HepG2 (cell line): ENCODE results near the gene SAMD10. TPM values are rescaled to one million over a fixed set of nuclear protein-coding genes. Genes with fewer than 3 reads are reported as not detected.

ENCODE experiments used
- ARNTL ChIP-seq: sonication (generic); formaldehyde crosslinking; IDR thresholded peaks from 2 replicates; pipeline ENCODE4 v1.4.0; 2020; ENCODE audit warnings: mild to moderate bottlenecking, missing genetic modification reagents
- ATAD3A ChIP-seq: sonication (generic); formaldehyde crosslinking; IDR thresholded peaks from 2 replicates; pipeline ENCODE4 v1.4.0; 2020; ENCODE audit warnings: missing genetic modification reagents
- ELK4 ChIP-seq: sonication (generic); formaldehyde crosslinking; IDR thresholded peaks from 2 replicates; pipeline ENCODE4 v1.9.0; 2021; ENCODE audit warnings: missing genetic modification reagents, borderline replicate concordance
- MAF1 ChIP-seq: sonication (generic); formaldehyde crosslinking; IDR thresholded peaks from 2 replicates; pipeline ENCODE4 v1.5.0; 2020; ENCODE audit warnings: missing genetic modification reagents, borderline replicate concordance
- PAF1 ChIP-seq: IDR thresholded peaks from 2 replicates; pipeline ENCODE4 v1.6.1; 2016; ENCODE audit warnings: missing genetic modification reagents, missing compliant biosample characterization
- PRDM4 ChIP-seq: sonication (generic); formaldehyde crosslinking; IDR thresholded peaks from 2 replicates; pipeline ENCODE4 v1.9.0; 2021; ENCODE audit warnings: missing genetic modification reagents, borderline replicate concordance
- SMAD9 ChIP-seq: sonication (generic); formaldehyde crosslinking; IDR thresholded peaks from 2 replicates; pipeline ENCODE4 v1.5.1; 2020; ENCODE audit warnings: mild to moderate bottlenecking, missing genetic modification reagents
- ZNF10 ChIP-seq: sonication (generic); formaldehyde crosslinking; IDR thresholded peaks from 2 replicates; pipeline ENCODE4 v1.4.0; 2020; ENCODE audit warnings: mild to moderate bottlenecking, low read depth, missing genetic modification reagents, borderline replicate concordance
- ZNF678 ChIP-seq: sonication (generic); formaldehyde crosslinking; IDR thresholded peaks from 2 replicates; pipeline ENCODE4 v1.4.0; 2020; ENCODE audit warnings: mild to moderate bottlenecking, missing genetic modification reagents
- polyA plus RNA-seq, 8 experiments: library from polyadenylated mRNA; depleted of rRNA in 3 of 8; stranded (reverse) in 7 of 8; unstranded in 1 of 8; fragments of >200 nt; fragmentation: Illumina TruSeq in 4 of 8; extraction: Trizol in 4 of 8; gene quantifications; 2 replicates each; pipeline versions ENCODE4 v1.2.1 to v1.2.3, GENCODE V29; 2011 to 2016; ENCODE audit warnings: low read depth in 4 of 8, missing spikeins in 1 of 8, mixed read lengths in 1 of 8; ENCODE audit not compliant: insufficient read depth in 1 of 8
- total RNA-seq, 5 experiments: library from RNA; depleted of rRNA; stranded (reverse); fragments of >200 nt; fragmentation: Illumina TruSeq; extraction: Trizol; gene quantifications; 2 replicates each; pipeline ENCODE4 v1.2.3, GENCODE V29; 2016; ENCODE audit warnings: low read depth in 1 of 5
- TF ChIP-seq, protein P1 (sequence below), 2 experiments: sonication (generic) in 1 of 2; formaldehyde crosslinking in 1 of 2; IDR thresholded peaks; 2 replicates each; pipeline versions ENCODE4 v1.4.0 to v1.6.1; 2018 to 2020; ENCODE audit warnings: missing genetic modification reagents in 2 of 2, borderline replicate concordance in 1 of 2, low read depth in 1 of 2, mild to moderate bottlenecking in 1 of 2, missing biosample characterization in 1 of 2
- TF ChIP-seq, protein P2 (sequence below): IDR thresholded peaks from 2 replicates; pipeline ENCODE4 v1.6.1; 2016; ENCODE audit warnings: low read depth, control low read depth
- TF ChIP-seq, protein P3 (sequence below): sonication (generic); formaldehyde crosslinking; conservative IDR thresholded peaks from 2 replicates; pipeline ENCODE4 v1.5.0; 2020; ENCODE audit warnings: missing genetic modification reagents
- TF ChIP-seq, protein P4 (sequence below): sonication (generic); formaldehyde crosslinking; IDR thresholded peaks from 2 replicates; pipeline ENCODE4 v1.5.0; 2020; ENCODE audit warnings: missing genetic modification reagents, mild to moderate bottlenecking, borderline replicate concordance
- TF ChIP-seq, protein P5 (sequence below): sonication (generic); formaldehyde crosslinking; IDR thresholded peaks from 2 replicates; pipeline ENCODE4 v1.4.0; 2020; ENCODE audit warnings: mild to moderate bottlenecking, missing genetic modification reagents

The SAMD10 gene
- total and polyA plus RNA-seq, 2 of the 13 experiments (the other 11 are each of a cell fraction or from before 2014, with no cell fraction given) = 6.1 to 11.0 TPM

GRCh38 chr20:63968928-63969760, 10.3 kb downstream of the SAMD10 start (continued):
- TF ChIP-seq, protein P1, sequence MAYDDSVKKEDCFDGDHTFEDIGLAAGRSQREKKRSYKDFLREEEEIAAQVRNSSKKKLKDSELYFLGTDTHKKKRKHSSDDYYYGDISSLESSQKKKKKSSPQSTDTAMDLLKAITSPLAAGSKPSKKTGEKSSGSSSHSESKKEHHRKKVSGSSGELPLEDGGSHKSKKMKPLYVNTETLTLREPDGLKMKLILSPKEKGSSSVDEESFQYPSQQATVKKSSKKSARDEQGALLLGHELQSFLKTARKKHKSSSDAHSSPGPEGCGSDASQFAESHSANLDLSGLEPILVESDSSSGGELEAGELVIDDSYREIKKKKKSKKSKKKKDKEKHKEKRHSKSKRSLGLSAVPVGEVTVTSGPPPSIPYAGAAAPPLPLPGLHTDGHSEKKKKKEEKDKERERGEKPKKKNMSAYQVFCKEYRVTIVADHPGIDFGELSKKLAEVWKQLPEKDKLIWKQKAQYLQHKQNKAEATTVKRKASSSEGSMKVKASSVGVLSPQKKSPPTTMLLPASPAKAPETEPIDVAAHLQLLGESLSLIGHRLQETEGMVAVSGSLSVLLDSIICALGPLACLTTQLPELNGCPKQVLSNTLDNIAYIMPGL (CRISPR knock-in tag; IDR thresholded peaks at IDR 0.05; ENCODE audit: borderline replicate concordance in 1 of 2, low read depth in 1 of 2) = peak; percentile 54 to 59; a peak in 2 of 4 replicates
- TF ChIP-seq SMAD9 (CRISPR knock-in tag) = no peak
- TF ChIP-seq, protein P2, sequence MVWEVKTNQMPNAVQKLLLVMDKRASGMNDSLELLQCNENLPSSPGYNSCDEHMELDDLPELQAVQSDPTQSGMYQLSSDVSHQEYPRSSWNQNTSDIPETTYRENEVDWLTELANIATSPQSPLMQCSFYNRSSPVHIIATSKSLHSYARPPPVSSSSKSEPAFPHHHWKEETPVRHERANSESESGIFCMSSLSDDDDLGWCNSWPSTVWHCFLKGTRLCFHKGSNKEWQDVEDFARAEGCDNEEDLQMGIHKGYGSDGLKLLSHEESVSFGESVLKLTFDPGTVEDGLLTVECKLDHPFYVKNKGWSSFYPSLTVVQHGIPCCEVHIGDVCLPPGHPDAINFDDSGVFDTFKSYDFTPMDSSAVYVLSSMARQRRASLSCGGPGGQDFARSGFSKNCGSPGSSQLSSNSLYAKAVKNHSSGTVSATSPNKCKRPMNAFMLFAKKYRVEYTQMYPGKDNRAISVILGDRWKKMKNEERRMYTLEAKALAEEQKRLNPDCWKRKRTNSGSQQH (CRISPR knock-in tag) = no peak; the same call in 1 of the 2 replicates
- no peak for TF ChIP-seq ZNF10 (CRISPR knock-in tag)
- no peak for TF ChIP-seq PRDM4 (CRISPR knock-in tag)
- TF ChIP-seq ELK4 (CRISPR knock-in tag) = no peak
- TF ChIP-seq PAF1 (CRISPR knock-in tag) = no peak
- no peak; the same call in 1 of the 2 replicates for TF ChIP-seq ZNF678 (CRISPR knock-in tag)
- TF ChIP-seq, protein P3, sequence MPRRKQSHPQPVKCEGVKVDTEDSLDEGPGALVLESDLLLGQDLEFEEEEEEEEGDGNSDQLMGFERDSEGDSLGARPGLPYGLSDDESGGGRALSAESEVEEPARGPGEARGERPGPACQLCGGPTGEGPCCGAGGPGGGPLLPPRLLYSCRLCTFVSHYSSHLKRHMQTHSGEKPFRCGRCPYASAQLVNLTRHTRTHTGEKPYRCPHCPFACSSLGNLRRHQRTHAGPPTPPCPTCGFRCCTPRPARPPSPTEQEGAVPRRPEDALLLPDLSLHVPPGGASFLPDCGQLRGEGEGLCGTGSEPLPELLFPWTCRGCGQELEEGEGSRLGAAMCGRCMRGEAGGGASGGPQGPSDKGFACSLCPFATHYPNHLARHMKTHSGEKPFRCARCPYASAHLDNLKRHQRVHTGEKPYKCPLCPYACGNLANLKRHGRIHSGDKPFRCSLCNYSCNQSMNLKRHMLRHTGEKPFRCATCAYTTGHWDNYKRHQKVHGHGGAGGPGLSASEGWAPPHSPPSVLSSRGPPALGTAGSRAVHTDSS (CRISPR knock-in tag) = 0 out of 2 replicates have a peak, but pooled peaks have one; percentile 18
- TF ChIP-seq ATAD3A = no peak
- TF ChIP-seq ARNTL (CRISPR knock-in tag) = 0 out of 2 replicates have a peak, but pooled peaks have one; percentile 54
- TF ChIP-seq, protein P4, sequence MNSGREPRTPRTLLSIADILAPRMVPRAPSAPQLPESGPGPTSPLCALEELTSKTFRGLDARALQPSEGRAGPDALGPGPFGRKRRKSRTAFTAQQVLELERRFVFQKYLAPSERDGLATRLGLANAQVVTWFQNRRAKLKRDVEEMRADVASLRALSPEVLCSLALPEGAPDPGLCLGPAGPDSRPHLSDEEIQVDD (CRISPR knock-in tag) = no peak
- peak; percentile 82; the same call in 1 of the 2 replicates for TF ChIP-seq MAF1 (CRISPR knock-in tag)
- TF ChIP-seq, protein P5, sequence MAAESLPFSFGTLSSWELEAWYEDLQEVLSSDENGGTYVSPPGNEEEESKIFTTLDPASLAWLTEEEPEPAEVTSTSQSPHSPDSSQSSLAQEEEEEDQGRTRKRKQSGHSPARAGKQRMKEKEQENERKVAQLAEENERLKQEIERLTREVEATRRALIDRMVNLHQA (CRISPR knock-in tag) = no peak
